Spleen (tissue), 7 donors: ENCODE measurements around the gene TIFAB.

ENCODE experiments used
- CTCF ChIP-seq, 11 experiments: fragments of 200-600 bp in 7 of 11; fragments of 450-650 bp in 4 of 11; sonication (generic) in 4 of 11; IDR thresholded peaks in 8 of 11; conservative IDR thresholded peaks in 3 of 11; 1 replicate in 7 of 11; 2 replicates in 4 of 11; pipeline versions ENCODE4 v1.4.0 to v1.8.0; 2016 to 2021; ENCODE audit warnings: antibody characterized with exemption in 11 of 11, inconsistent platforms in 4 of 11, mild to moderate bottlenecking in 1 of 11
- POLR2A ChIP-seq, 3 donors: fragments of 450-650 bp; IDR thresholded peaks; one replicate each; pipeline ENCODE4 v1.5.1; 2017; ENCODE audit warnings: antibody characterized with exemption in 3 of 3, mild to moderate bottlenecking in 1 of 3
- donor health status: DM: no; HTN: no; CAD: no; lungs with moderate emphysema.
- donor health status: DM: no; HTN: no; CAD: no.
- donor health status: DM: no; HTN: no; CAD: no.

GRCh38 chr5:135429301-135430134, 22.6 kb downstream of the TIFAB start:
- TF ChIP-seq CTCF (IDR thresholded peaks at IDR 0.05 in 8 of 11, conservative IDR thresholded peaks at IDR 0.05 in 3 of 11) = no peak
- no peak for TF ChIP-seq POLR2A (IDR thresholded peaks at IDR 0.05)
